T-helper 2 cell treated with Interferon-gamma antibody and Interleukin-4, amounts not matched to agents 5 μg/mL and 100 μg/mL, for 36 hours (primary cell): ENCODE data around the gene SLC11A2.
"Not testable (repeated sequence)": the region's sequence is repeated elsewhere in the genome, so short reads cannot be mapped to it uniquely, and the experiment has no call there.

Experiments used
- DNase-seq: peaks from one replicate; pipeline ENCODE4 v3.0.0; 2021; ENCODE audit warnings: low spot score
- H3K27ac Mint-ChIP-seq: one replicate; pipeline ENCODE4 v1.8.0; 2021; ENCODE audit warnings: mild to moderate bottlenecking, mixed read lengths
- H3K27me3 Mint-ChIP-seq: one replicate; pipeline ENCODE4 v1.8.0; 2021; ENCODE audit warnings: low read depth, mixed read lengths
- H3K36me3 Mint-ChIP-seq: one replicate; pipeline ENCODE4 v1.8.0; 2021; ENCODE audit warnings: low read depth, mixed read lengths
- H3K4me1 Mint-ChIP-seq: one replicate; pipeline ENCODE4 v1.8.0; 2021; ENCODE audit warnings: low read depth, mixed read lengths
- H3K4me3 Mint-ChIP-seq: one replicate; pipeline ENCODE4 v1.8.0; 2022; ENCODE audit warnings: mild to moderate bottlenecking, moderate library complexity, mixed read lengths
- H3K9me3 Mint-ChIP-seq: one replicate; pipeline ENCODE4 v1.8.0; 2021; ENCODE audit warnings: mixed read lengths

Gene SLC11A2

GRCh38 chr12:51017452-51017851 lies 8.7 kb downstream of the SLC11A2 start:
- Mint-ChIP-seq H3K9me3 (no peaks in the 10 kb centered on the region), H3K36me3 (no peaks in the 10 kb centered on the region), H3K27me3 (no peaks in the 10 kb centered on the region), H3K4me3 (no peak overlapping the region), H3K4me1 (peaks cover 27% of the 10 kb centered on the region), H3K27ac (no peak overlapping the region)
- DNase-seq, result no peak

GRCh38 chr12:51014467-51014866 lies 11.7 kb downstream of the SLC11A2 start:
- peaks cover 16% of the 10 kb centered on the region for H3K4me1 Mint-ChIP-seq
- H3K9me3 Mint-ChIP-seq, H3K27ac Mint-ChIP-seq: not testable (repeated sequence)

GRCh38 chr12:51013441-51013840 lies 12.7 kb downstream of the SLC11A2 start:
- DNase-seq, result no peak

More at GRCh38 chr12:51014467-51014866, 11.7 kb downstream of the SLC11A2 start:
- H3K4me3 Mint-ChIP-seq, H3K36me3 Mint-ChIP-seq, H3K27me3 Mint-ChIP-seq, DNase-seq: not testable (repeated sequence)

GRCh38 chr12:51012570-51013236 lies 13.5 kb downstream of the SLC11A2 start:
- Mint-ChIP-seq H3K36me3 (peaks cover 6% of the 10 kb centered on the region), H3K27ac (no peak overlapping the region), H3K27me3 (no peaks in the 10 kb centered on the region), H3K4me3 (no peak overlapping the region), H3K4me1 (peaks cover 20% of the 10 kb centered on the region), H3K9me3 (no peaks in the 10 kb centered on the region)
- no peak for DNase-seq

More at GRCh38 chr12:51013441-51013840, 12.7 kb downstream of the SLC11A2 start:
- no peak overlapping the region for H3K4me3 Mint-ChIP-seq
- peaks cover 20% of the 10 kb centered on the region for H3K4me1 Mint-ChIP-seq
- peaks cover 4% of the 10 kb centered on the region for H3K36me3 Mint-ChIP-seq
- no peaks in the 10 kb centered on the region for H3K27me3 Mint-ChIP-seq
- H3K9me3 Mint-ChIP-seq, result no peaks in the 10 kb centered on the region
- no peak overlapping the region for H3K27ac Mint-ChIP-seq

GRCh38 chr12:51011955-51012354 lies 14.2 kb downstream of the SLC11A2 start:
- H3K36me3 Mint-ChIP-seq, result peaks cover 11% of the 10 kb centered on the region
- no peaks in the 10 kb centered on the region for H3K9me3 Mint-ChIP-seq
- H3K27ac Mint-ChIP-seq, result no peak overlapping the region
- no peaks in the 10 kb centered on the region for H3K27me3 Mint-ChIP-seq
- H3K4me3 Mint-ChIP-seq, result no peak overlapping the region
- DNase-seq, result no peak
- H3K4me1 Mint-ChIP-seq, result peaks cover 20% of the 10 kb centered on the region

- Mint-ChIP-seq H3K9me3 (no peaks in the 10 kb centered on the region), H3K36me3 (peaks cover 25% of the 10 kb centered on the region), H3K4me3 (peak overlapping the region; percentile 44), H3K27ac (no peak overlapping the region), H3K4me1 (peaks cover 20% of the 10 kb centered on the region), H3K27me3 (no peaks in the 10 kb centered on the region)
- peak; percentile 24 for DNase-seq
Observed at GRCh38 chr12:51009056-51009440, 17.1 kb downstream of the SLC11A2 start.

- Mint-ChIP-seq H3K4me1 (peaks cover 20% of the 10 kb centered on the region), H3K36me3 (peaks cover 28% of the 10 kb centered on the region), H3K27ac (no peak overlapping the region), H3K27me3 (no peaks in the 10 kb centered on the region), H3K9me3 (no peaks in the 10 kb centered on the region), H3K4me3 (peak overlapping the region; percentile 44)
- no peak for DNase-seq
Observed at GRCh38 chr12:51008329-51009055, 17.7 kb downstream of the SLC11A2 start.

- H3K27me3 Mint-ChIP-seq, result no peaks in the 10 kb centered on the region
Observed at GRCh38 chr12:51005671-51006070, 20.5 kb downstream of the SLC11A2 start.

GRCh38 chr12:51005030-51005429 lies 21.2 kb downstream of the SLC11A2 start:
- Mint-ChIP-seq H3K27me3 (no peaks in the 10 kb centered on the region), H3K27ac (no peak overlapping the region), H3K4me3 (no peak overlapping the region), H3K9me3 (no peaks in the 10 kb centered on the region), H3K36me3 (peaks cover 41% of the 10 kb centered on the region), H3K4me1 (peaks cover 8% of the 10 kb centered on the region)
- DNase-seq, result no peak

More at GRCh38 chr12:51005671-51006070, 20.5 kb downstream of the SLC11A2 start:
- H3K4me1 Mint-ChIP-seq, result peaks cover 8% of the 10 kb centered on the region
- DNase-seq, result no peak
- no peak overlapping the region for H3K27ac Mint-ChIP-seq
- H3K4me3 Mint-ChIP-seq, result no peak overlapping the region
- H3K9me3 Mint-ChIP-seq, result no peaks in the 10 kb centered on the region
- H3K36me3 Mint-ChIP-seq, result peaks cover 35% of the 10 kb centered on the region

- Mint-ChIP-seq H3K27ac (no peak overlapping the region), H3K36me3 (peaks cover 42% of the 10 kb centered on the region), H3K4me1 (peaks cover 8% of the 10 kb centered on the region), H3K4me3 (no peak overlapping the region), H3K27me3 (no peaks in the 10 kb centered on the region), H3K9me3 (no peaks in the 10 kb centered on the region)
- no peak for DNase-seq
Observed at GRCh38 chr12:51004504-51004903, 21.7 kb downstream of the SLC11A2 start.

- Mint-ChIP-seq H3K4me3 (no peak overlapping the region), H3K27me3 (no peaks in the 10 kb centered on the region), H3K36me3 (peaks cover 41% of the 10 kb centered on the region), H3K4me1 (no peaks in the 10 kb centered on the region), H3K9me3 (no peaks in the 10 kb centered on the region), H3K27ac (no peak overlapping the region)
- DNase-seq, result no peak
Observed at GRCh38 chr12:51001799-51002198, 24.4 kb downstream of the SLC11A2 start.

- DNase-seq, result no peak
- Mint-ChIP-seq H3K9me3 (no peaks in the 10 kb centered on the region), H3K36me3 (peaks cover 45% of the 10 kb centered on the region), H3K4me3 (no peak overlapping the region), H3K4me1 (no peaks in the 10 kb centered on the region), H3K27ac (no peak overlapping the region), H3K27me3 (no peaks in the 10 kb centered on the region)
Observed at GRCh38 chr12:51000245-51000644, 25.9 kb downstream of the SLC11A2 start.

GRCh38 chr12:50999093-50999492 lies 27.1 kb downstream of the SLC11A2 start:
- no peaks in the 10 kb centered on the region for H3K4me1 Mint-ChIP-seq
- H3K36me3 Mint-ChIP-seq, result peaks cover 46% of the 10 kb centered on the region
- no peaks in the 10 kb centered on the region for H3K27me3 Mint-ChIP-seq
- H3K27ac Mint-ChIP-seq, result peak overlapping the region; percentile 10
- DNase-seq, result no peak
- no peaks in the 10 kb centered on the region for H3K9me3 Mint-ChIP-seq
- H3K4me3 Mint-ChIP-seq, result no peak overlapping the region

- Mint-ChIP-seq H3K4me3 (no peak overlapping the region), H3K36me3 (peaks cover 58% of the 10 kb centered on the region), H3K4me1 (peaks cover 6% of the 10 kb centered on the region), H3K9me3 (no peaks in the 10 kb centered on the region), H3K27ac (no peak overlapping the region), H3K27me3 (no peaks in the 10 kb centered on the region)
- DNase-seq, result no peak
Observed at GRCh38 chr12:50992819-50993218, 33.4 kb downstream of the SLC11A2 start.
